ENCODE results near the gene RPP25.

Gene RPP25

DNA sequence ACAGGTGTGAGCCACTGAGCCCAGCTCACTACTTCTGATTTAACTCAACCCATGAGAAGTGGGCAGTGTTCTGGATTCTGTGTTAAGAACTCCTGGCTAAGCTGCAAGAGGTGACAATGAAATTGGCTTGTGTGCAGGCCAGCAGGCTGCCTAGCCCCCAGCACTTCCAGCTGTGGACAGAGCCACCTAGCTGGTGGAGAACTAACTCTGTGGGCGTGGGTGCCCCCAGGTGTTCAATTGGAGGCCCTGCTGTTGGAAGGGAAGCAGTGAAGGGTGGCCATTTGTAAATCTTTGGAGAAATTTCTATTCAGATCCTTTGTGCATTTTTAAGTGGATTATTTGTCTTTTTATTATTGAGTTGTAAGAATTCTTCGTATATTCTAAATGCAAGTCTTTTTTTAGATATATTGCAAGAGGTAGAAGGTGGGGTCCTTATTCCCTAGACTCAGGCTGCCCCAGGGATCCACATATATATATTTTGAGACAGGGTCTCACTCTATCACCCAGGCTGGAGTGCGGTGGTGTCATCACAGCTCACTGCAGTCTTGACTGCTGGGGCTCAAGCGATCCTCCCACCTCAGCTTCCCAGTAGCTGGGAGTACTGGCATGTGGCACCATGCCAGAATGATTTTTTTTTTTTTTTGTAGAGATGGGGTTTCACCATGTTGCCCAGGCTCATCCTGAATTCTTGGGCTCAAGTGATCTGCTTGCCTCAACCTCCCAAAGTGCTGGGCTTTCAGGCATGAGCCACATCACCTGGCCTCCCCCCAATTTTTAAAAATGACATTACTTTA is 31.6 kb upstream of the RPP25 start:
- no peak overlapping the region for H3K4me3 ChIP-seq (ENCODE audit: low read length)
- no peaks in the 10 kb centered on the region for H3K36me3 ChIP-seq (ENCODE audit: control insufficient read depth, low read depth, low read length)
- H3K4me1 ChIP-seq (ENCODE audit: control insufficient read depth, low read depth, low read length): no peaks in the 10 kb centered on the region
- no peak overlapping the region for H3K9ac ChIP-seq (ENCODE audit: low read length)
- H3K9me3 ChIP-seq (ENCODE audit: control insufficient read depth, low read depth, low read length): no peaks in the 10 kb centered on the region
- H3K27me3 ChIP-seq (ENCODE audit: control insufficient read depth, insufficient read depth, low read length): no peaks in the 10 kb centered on the region
- H3K27ac ChIP-seq (ENCODE audit: low read length): no peak overlapping the region

DNA sequence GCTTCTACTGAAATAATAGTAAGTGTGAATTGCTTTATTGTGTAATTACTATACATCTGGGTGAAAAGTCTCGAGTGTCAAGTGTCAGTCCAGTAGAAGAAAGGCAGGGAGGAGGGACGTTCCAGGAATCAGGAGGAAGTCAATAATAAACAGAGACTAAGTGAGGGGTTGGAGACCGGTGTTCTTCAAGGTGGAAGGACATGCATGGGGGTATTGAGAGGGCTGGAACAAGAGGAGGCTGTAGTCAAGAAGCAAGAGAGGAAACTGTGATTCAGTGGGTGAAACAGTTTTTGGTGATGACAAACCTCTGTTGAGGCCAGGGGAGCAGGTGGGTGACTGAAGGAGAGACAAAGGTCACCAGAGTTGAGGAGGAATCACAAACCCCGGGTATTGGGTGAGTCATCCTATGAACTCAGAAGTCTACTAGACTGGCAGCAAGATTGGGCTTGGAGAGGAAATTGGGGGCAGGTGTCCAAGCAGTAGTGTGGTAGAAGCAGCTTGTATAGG is 27.2 kb upstream of the RPP25 start:
- no peaks in the 10 kb centered on the region for H3K36me3 ChIP-seq (ENCODE audit: control insufficient read depth, low read depth, low read length)
- H3K9me3 ChIP-seq (ENCODE audit: control insufficient read depth, low read depth, low read length): no peaks in the 10 kb centered on the region
- H3K4me3 ChIP-seq (ENCODE audit: low read length): no peak overlapping the region
- peaks cover 2% of the 10 kb centered on the region for H3K4me1 ChIP-seq (ENCODE audit: control insufficient read depth, low read depth, low read length)
- no peak overlapping the region for H3K27ac ChIP-seq (ENCODE audit: low read length)
- H3K9ac ChIP-seq (ENCODE audit: low read length): no peak overlapping the region
- H3K27me3 ChIP-seq (ENCODE audit: control insufficient read depth, insufficient read depth, low read length): no peaks in the 10 kb centered on the region

DNA sequence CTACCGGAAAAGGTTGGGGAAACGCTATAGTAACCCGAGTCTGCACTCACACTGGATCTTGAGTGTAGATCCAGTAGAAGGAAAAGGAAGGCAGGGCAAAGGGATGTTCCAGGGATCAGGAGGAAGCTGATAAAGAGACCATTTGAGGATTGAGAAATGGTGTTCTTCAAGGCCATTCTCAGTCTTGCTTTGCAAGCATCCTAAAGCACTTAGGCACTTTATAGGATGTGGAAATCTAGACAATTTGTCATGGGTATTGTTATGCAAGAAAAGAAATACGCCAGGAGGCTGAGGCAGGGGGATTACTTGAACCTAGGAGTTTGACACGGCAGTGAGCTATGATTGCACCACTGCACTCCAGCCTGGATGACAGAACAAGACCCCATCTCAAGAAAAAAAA is 25.6 kb upstream of the RPP25 start:
- peaks cover 5% of the 10 kb centered on the region for H3K4me1 ChIP-seq (ENCODE audit: control insufficient read depth, low read depth, low read length)
- no peaks in the 10 kb centered on the region for H3K27me3 ChIP-seq (ENCODE audit: control insufficient read depth, insufficient read depth, low read length)
- H3K36me3 ChIP-seq (ENCODE audit: control insufficient read depth, low read depth, low read length): no peaks in the 10 kb centered on the region
- no peak overlapping the region for H3K4me3 ChIP-seq (ENCODE audit: low read length)
- H3K9ac ChIP-seq (ENCODE audit: low read length): no peak overlapping the region
- no peaks in the 10 kb centered on the region for H3K9me3 ChIP-seq (ENCODE audit: control insufficient read depth, low read depth, low read length)
- H3K27ac ChIP-seq (ENCODE audit: low read length): no peak overlapping the region

DNA sequence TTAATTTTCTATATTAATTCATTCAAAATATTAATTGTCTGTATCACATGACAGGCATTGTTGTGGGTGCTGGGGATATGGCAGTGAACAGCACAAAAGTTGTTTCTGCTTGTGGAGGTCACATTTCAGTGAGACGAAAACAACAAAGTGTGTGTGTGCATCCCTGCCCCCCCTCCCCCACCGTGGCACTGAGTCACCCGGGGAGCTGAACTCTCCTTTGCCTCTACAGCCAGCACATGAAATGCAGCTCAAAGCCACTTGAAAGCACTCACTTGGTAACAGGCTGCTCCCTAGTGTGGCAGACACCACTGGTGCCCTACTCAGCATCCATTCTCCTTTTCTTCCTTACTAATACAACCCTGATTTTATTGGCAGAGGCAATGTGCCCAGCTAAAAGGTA is 21.9 kb upstream of the RPP25 start:
- Histone ChIP-seq H3K4me1 (ENCODE audit: control insufficient read depth, low read depth, low read length) (peaks cover 5% of the 10 kb centered on the region), H3K27me3 (ENCODE audit: control insufficient read depth, insufficient read depth, low read length) (no peaks in the 10 kb centered on the region), H3K9me3 (ENCODE audit: control insufficient read depth, low read depth, low read length) (no peaks in the 10 kb centered on the region), H3K36me3 (ENCODE audit: control insufficient read depth, low read depth, low read length) (no peaks in the 10 kb centered on the region), H3K9ac (ENCODE audit: low read length) (no peak overlapping the region), H3K27ac (ENCODE audit: low read length) (no peak overlapping the region), H3K4me3 (ENCODE audit: low read length) (no peak overlapping the region)

DNA sequence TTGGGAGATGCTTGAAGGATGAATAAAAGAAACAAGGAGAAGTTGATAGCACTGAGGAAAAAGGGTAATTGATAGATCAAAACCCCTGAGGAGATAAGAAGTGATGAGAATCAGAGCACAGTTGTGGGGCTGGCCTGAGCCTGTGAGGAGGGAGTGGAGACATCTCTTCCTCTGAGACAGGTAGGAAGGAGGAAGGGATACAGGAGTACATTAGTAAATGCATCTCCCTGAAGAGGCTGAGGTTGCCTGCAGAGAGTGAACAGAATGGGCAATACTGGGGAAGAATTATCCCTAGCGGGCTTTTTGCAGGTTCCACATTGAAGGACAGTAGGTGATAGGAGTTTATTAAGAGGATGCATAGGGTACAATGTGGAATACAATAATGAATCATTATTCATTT is 21.5 kb upstream of the RPP25 start:
- H3K36me3 ChIP-seq (ENCODE audit: control insufficient read depth, low read depth, low read length): no peaks in the 10 kb centered on the region
- no peaks in the 10 kb centered on the region for H3K9me3 ChIP-seq (ENCODE audit: control insufficient read depth, low read depth, low read length)
- H3K4me1 ChIP-seq (ENCODE audit: control insufficient read depth, low read depth, low read length): peaks cover 5% of the 10 kb centered on the region
- H3K27ac ChIP-seq (ENCODE audit: low read length): no peak overlapping the region
- H3K9ac ChIP-seq (ENCODE audit: low read length): no peak overlapping the region
- no peaks in the 10 kb centered on the region for H3K27me3 ChIP-seq (ENCODE audit: control insufficient read depth, insufficient read depth, low read length)
- no peak overlapping the region for H3K4me3 ChIP-seq (ENCODE audit: low read length)

DNA sequence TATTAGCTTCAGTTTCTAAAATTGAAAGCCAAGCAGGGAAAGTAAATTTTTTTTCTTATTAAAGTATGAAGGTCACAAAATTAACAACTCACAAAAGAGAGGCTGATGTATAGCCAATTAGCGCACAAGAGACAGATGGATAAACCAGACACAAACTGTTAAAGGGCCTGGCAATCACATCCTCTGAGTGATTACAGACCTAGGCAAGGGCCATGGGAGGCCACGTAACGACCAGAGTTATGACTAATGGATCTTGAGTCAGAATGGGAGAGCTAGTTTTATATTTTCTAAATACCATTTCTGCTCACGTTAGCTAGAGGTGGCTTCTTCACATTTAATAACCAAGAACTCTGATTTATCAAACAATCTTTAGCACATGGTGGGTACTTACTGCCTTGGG is 21.0 kb upstream of the RPP25 start:
- Histone ChIP-seq H3K27me3 (ENCODE audit: control insufficient read depth, insufficient read depth, low read length) (no peaks in the 10 kb centered on the region), H3K36me3 (ENCODE audit: control insufficient read depth, low read depth, low read length) (no peaks in the 10 kb centered on the region), H3K4me3 (ENCODE audit: low read length) (no peak overlapping the region), H3K9ac (ENCODE audit: low read length) (no peak overlapping the region), H3K4me1 (ENCODE audit: control insufficient read depth, low read depth, low read length) (peaks cover 5% of the 10 kb centered on the region), H3K27ac (ENCODE audit: low read length) (no peak overlapping the region), H3K9me3 (ENCODE audit: control insufficient read depth, low read depth, low read length) (no peaks in the 10 kb centered on the region)

DNA sequence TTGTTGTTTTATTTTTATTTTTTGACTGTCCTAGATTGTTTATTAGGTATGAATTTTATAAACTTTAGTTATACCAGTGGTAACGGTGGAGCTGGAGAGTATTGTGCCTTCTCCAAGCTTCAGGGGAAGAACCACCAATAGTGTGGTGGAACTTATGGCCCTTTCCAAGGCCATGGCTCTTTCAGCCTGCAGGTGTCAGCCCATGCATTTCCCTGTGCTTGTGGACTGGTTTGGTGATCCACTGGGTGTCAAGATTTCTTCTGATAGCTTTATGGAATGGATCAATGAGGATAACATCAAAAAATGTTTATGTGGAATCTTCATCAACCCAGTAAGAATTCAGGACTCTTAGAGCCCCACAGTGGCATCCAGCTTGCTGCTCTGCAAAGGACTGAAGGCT is 19.6 kb upstream of the RPP25 start:
- no peaks in the 10 kb centered on the region for H3K27me3 ChIP-seq (ENCODE audit: control insufficient read depth, insufficient read depth, low read length)
- H3K27ac ChIP-seq (ENCODE audit: low read length): no peak overlapping the region
- H3K36me3 ChIP-seq (ENCODE audit: control insufficient read depth, low read depth, low read length): no peaks in the 10 kb centered on the region
- H3K4me3 ChIP-seq (ENCODE audit: low read length): no peak overlapping the region
- H3K9me3 ChIP-seq (ENCODE audit: control insufficient read depth, low read depth, low read length): no peaks in the 10 kb centered on the region
- peaks cover 5% of the 10 kb centered on the region for H3K4me1 ChIP-seq (ENCODE audit: control insufficient read depth, low read depth, low read length)
- no peak overlapping the region for H3K9ac ChIP-seq (ENCODE audit: low read length)

DNA sequence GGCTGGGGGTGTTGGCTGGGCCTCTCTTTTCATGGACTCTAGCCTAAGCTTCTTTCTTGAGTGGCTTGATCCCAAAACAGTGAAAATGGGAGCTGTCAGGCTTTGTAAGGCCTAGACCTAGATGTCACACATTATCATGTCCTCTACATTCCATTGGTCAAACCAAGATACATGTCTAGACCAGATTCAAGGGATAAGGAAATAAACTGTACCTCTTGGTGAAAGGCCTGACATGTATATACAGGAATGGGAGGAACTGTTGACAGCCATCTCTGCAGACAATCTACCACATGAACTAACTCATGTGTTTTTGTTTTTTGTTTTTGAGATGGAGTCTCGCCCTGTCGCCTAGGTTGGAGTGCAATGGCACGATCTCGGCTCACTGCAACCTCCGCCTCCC is 11.1 kb upstream of the RPP25 start:
- no peaks in the 10 kb centered on the region for H3K27me3 ChIP-seq (ENCODE audit: control insufficient read depth, insufficient read depth, low read length)
- no peak overlapping the region for H3K9ac ChIP-seq (ENCODE audit: low read length)
- H3K4me3 ChIP-seq (ENCODE audit: low read length): no peak overlapping the region
- H3K9me3 ChIP-seq (ENCODE audit: control insufficient read depth, low read depth, low read length): no peaks in the 10 kb centered on the region
- no peaks in the 10 kb centered on the region for H3K4me1 ChIP-seq (ENCODE audit: control insufficient read depth, low read depth, low read length)
- H3K36me3 ChIP-seq (ENCODE audit: control insufficient read depth, low read depth, low read length): no peaks in the 10 kb centered on the region
- no peak overlapping the region for H3K27ac ChIP-seq (ENCODE audit: low read length)

DNA sequence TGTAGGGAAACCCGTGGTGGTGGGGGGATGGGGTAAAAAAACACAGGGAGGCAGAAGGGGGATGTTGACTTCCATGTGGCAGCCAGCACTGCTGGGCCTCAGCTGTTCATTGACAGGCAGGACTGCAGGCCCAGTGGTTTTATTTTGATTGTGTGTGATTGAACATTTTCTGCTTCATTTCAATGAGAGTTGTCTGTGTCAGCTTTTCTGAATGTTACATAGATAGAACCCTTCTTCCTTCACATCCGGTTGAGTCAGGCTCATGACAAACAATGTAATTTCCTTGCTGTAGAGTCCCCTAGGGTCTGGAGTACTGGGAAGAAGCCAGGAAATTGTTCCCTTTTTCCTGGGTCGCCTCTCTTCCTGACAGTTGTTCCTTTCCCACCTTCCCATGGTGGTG is 8.2 kb upstream of the RPP25 start:
- H3K36me3 ChIP-seq (ENCODE audit: control insufficient read depth, low read depth, low read length): no peaks in the 10 kb centered on the region
- no peak overlapping the region for H3K27ac ChIP-seq (ENCODE audit: low read length)
- H3K4me1 ChIP-seq (ENCODE audit: control insufficient read depth, low read depth, low read length): no peaks in the 10 kb centered on the region
- no peak overlapping the region for H3K4me3 ChIP-seq (ENCODE audit: low read length)
- H3K9ac ChIP-seq (ENCODE audit: low read length): no peak overlapping the region
- peaks cover 14% of the 10 kb centered on the region for H3K27me3 ChIP-seq (ENCODE audit: control insufficient read depth, insufficient read depth, low read length)
- no peaks in the 10 kb centered on the region for H3K9me3 ChIP-seq (ENCODE audit: control insufficient read depth, low read depth, low read length)

DNA sequence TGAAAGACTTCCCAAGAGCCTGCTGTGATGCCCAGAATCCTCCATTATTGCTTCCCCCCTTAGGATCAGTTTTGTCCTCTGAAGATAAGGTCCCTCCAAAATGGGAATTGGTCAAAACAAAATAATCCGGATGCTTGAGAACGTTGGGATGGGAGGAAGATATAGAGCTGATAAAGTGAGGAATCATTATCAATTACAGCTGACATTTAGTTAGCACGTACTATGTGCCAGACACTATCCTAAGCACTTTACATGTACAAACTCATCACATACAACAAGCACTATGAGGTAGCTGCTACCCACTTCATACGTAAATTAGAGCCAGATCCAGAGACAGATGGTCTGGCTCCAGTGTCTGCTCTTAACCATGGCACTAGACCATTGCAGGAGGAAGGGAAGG is 6.6 kb upstream of the RPP25 start:
- Histone ChIP-seq H3K4me1 (ENCODE audit: control insufficient read depth, low read depth, low read length) (peaks cover 4% of the 10 kb centered on the region), H3K27me3 (ENCODE audit: control insufficient read depth, insufficient read depth, low read length) (peaks cover 29% of the 10 kb centered on the region), H3K9me3 (ENCODE audit: control insufficient read depth, low read depth, low read length) (no peaks in the 10 kb centered on the region), H3K36me3 (ENCODE audit: control insufficient read depth, low read depth, low read length) (no peaks in the 10 kb centered on the region), H3K9ac (ENCODE audit: low read length) (no peak overlapping the region), H3K4me3 (ENCODE audit: low read length) (no peak overlapping the region), H3K27ac (ENCODE audit: low read length) (no peak overlapping the region)

DNA sequence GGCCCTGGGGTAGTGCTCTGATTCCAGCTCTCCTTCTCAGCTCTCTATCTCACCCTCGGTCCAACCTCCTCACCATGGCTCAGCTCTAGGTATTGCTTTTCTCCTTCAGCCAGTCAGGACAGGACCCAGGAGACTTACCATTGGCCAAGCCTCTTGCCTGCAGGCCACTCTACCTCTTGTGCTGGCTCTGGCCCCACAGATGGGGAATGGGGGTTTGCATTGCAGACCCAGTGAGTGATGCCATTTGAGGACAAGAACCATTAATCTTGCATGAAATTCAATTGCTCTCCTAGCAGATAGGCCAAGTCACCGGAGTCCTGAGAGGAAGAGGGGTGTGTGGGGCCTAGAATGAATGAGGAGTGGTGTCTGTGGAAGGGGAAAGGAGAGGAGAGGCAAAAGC is 6.1 kb upstream of the RPP25 start:
- Histone ChIP-seq H3K4me1 (ENCODE audit: control insufficient read depth, low read depth, low read length) (peaks cover 4% of the 10 kb centered on the region), H3K27ac (ENCODE audit: low read length) (no peak overlapping the region), H3K36me3 (ENCODE audit: control insufficient read depth, low read depth, low read length) (no peaks in the 10 kb centered on the region), H3K27me3 (ENCODE audit: control insufficient read depth, insufficient read depth, low read length) (peaks cover 35% of the 10 kb centered on the region), H3K9ac (ENCODE audit: low read length) (no peak overlapping the region), H3K4me3 (ENCODE audit: low read length) (no peak overlapping the region), H3K9me3 (ENCODE audit: control insufficient read depth, low read depth, low read length) (no peaks in the 10 kb centered on the region)

DNA sequence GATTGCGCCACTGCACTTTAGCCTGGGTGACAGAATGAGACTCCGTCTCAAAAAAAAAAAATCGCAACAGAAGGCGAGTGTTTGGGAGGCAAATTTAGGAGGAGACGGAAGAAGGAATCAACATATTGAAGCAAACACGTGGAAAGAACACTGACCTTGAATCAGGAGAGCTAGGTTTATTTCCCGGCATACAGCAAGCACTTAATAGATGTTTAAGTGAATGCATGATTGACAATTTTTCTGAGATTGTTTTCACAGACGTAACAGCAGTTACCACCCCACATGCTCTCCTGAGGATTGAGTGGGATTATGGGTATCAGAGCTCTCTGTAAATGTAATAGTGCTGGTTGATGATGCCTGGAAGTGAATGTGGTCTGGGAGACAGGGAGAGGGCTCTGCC is 5.6 kb upstream of the RPP25 start:
- no peak overlapping the region for H3K9ac ChIP-seq (ENCODE audit: low read length)
- H3K4me1 ChIP-seq (ENCODE audit: control insufficient read depth, low read depth, low read length): peaks cover 4% of the 10 kb centered on the region
- no peak overlapping the region for H3K27ac ChIP-seq (ENCODE audit: low read length)
- H3K36me3 ChIP-seq (ENCODE audit: control insufficient read depth, low read depth, low read length): no peaks in the 10 kb centered on the region
- H3K4me3 ChIP-seq (ENCODE audit: low read length): no peak overlapping the region
- H3K27me3 ChIP-seq (ENCODE audit: control insufficient read depth, insufficient read depth, low read length): peaks cover 39% of the 10 kb centered on the region
- H3K9me3 ChIP-seq (ENCODE audit: control insufficient read depth, low read depth, low read length): no peaks in the 10 kb centered on the region

Measured in iPS-18a (cell line).